ENCODE data around the gene ICE2. TPM values are rescaled to one million over a fixed set of nuclear protein-coding genes. Genes with fewer than 3 reads are reported as not detected.

The ICE2 gene
- total RNA-seq, 3 donors from 2014 or later = 28.5 to 40.7 (median 36.1) TPM

- peak in 1 of 2 donors; percentile 54 for DNase-seq (ENCODE audit: low spot score in 2 of 2)
- intact Hi-C loops (cut with DNase I; ENCODE audit: low total_unique reads) = no loop called here
- Histone ChIP-seq H3K36me3 (no peaks in the 10 kb centered on the region), H3K4me1 (peaks cover 20 to 64% of the 10 kb centered on the region in 2 donors), H3K27me3 (no peaks in the 10 kb centered on the region), H3K4me3 (peak overlapping the region in 2 of 3 donors; percentile 12 to 53), H3K27ac (peak overlapping the region; percentile 91 to 99), H3K9me3 (no peaks in the 10 kb centered on the region)
- TF ChIP-seq CTCF (IDR thresholded peaks at IDR 0.05) = no peak
- TF ChIP-seq POLR2AphosphoS5 (IDR thresholded peaks at IDR 0.05) = peak in 2 of 3 donors; percentile 15 to 50
- no peak for TF ChIP-seq POLR2A (IDR thresholded peaks at IDR 0.05)
Measured at GRCh38 chr15:60390871-60391501, 88.0 kb downstream of the ICE2 start.

GRCh38 chr15:60390231-60390630 lies 88.7 kb downstream of the ICE2 start:
- Histone ChIP-seq H3K4me3 (peak overlapping the region in 2 of 3 donors; percentile 12 to 53), H3K27me3 (no peaks in the 10 kb centered on the region), H3K36me3 (no peaks in the 10 kb centered on the region), H3K27ac (peak overlapping the region; percentile 91 to 99), H3K9me3 (no peaks in the 10 kb centered on the region), H3K4me1 (peaks cover 13 to 61% of the 10 kb centered on the region in 2 donors)
- no peak for DNase-seq (ENCODE audit: low spot score in 2 of 2)
- no peak for TF ChIP-seq POLR2A (IDR thresholded peaks at IDR 0.05)
- no peak for TF ChIP-seq POLR2AphosphoS5 (IDR thresholded peaks at IDR 0.05)
- no peak for TF ChIP-seq CTCF (IDR thresholded peaks at IDR 0.05)
- intact Hi-C loops (cut with DNase I; ENCODE audit: low total_unique reads) = no loop called here

GRCh38 chr15:60389261-60390077 lies 89.5 kb downstream of the ICE2 start:
- Histone ChIP-seq H3K4me3 (peak overlapping the region in 2 of 3 donors; percentile 10 to 53), H3K4me1 (peaks cover 9 to 54% of the 10 kb centered on the region in 2 donors), H3K36me3 (no peaks in the 10 kb centered on the region), H3K27me3 (no peaks in the 10 kb centered on the region), H3K27ac (peak overlapping the region; percentile 91 to 99), H3K9me3 (no peaks in the 10 kb centered on the region)
- intact Hi-C loops (cut with DNase I; ENCODE audit: low total_unique reads) = no loop called here
- no peak for DNase-seq (ENCODE audit: low spot score in 2 of 2)
- TF ChIP-seq POLR2A (IDR thresholded peaks at IDR 0.05) = no peak
- no peak for TF ChIP-seq POLR2AphosphoS5 (IDR thresholded peaks at IDR 0.05)
- no peak for TF ChIP-seq CTCF (IDR thresholded peaks at IDR 0.05)

GRCh38 chr15:60387321-60387720 lies 91.6 kb downstream of the ICE2 start:
- Histone ChIP-seq H3K36me3 (no peaks in the 10 kb centered on the region), H3K4me3 (no peak overlapping the region), H3K4me1 (peaks cover 4 to 45% of the 10 kb centered on the region in 2 donors), H3K27me3 (no peaks in the 10 kb centered on the region), H3K27ac (peak overlapping the region; percentile 65 to 99), H3K9me3 (no peaks in the 10 kb centered on the region)
- DNase-seq (ENCODE audit: low spot score in 2 of 2) = no peak
- no peak for TF ChIP-seq POLR2A (IDR thresholded peaks at IDR 0.05)
- no peak for TF ChIP-seq POLR2AphosphoS5 (IDR thresholded peaks at IDR 0.05)
- TF ChIP-seq CTCF (IDR thresholded peaks at IDR 0.05) = no peak
- intact Hi-C loops (cut with DNase I; ENCODE audit: low total_unique reads) = no loop called here

GRCh38 chr15:60386615-60387014 lies 92.3 kb downstream of the ICE2 start:
- peak overlapping the region; percentile 65 to 99 for H3K27ac ChIP-seq

More at GRCh38 chr15:60386615-60387014, 92.3 kb downstream of the ICE2 start:
- no peaks in the 10 kb centered on the region for H3K9me3 ChIP-seq
- no peak overlapping the region for H3K4me3 ChIP-seq
- peaks cover 4 to 40% of the 10 kb centered on the region in 2 donors for H3K4me1 ChIP-seq
- DNase-seq (ENCODE audit: low spot score in 2 of 2) = no peak
- no peaks in the 10 kb centered on the region for H3K36me3 ChIP-seq
- TF ChIP-seq POLR2AphosphoS5 (IDR thresholded peaks at IDR 0.05) = no peak
- no peak for TF ChIP-seq POLR2A (IDR thresholded peaks at IDR 0.05)
- TF ChIP-seq CTCF (IDR thresholded peaks at IDR 0.05) = no peak
- intact Hi-C loops (cut with DNase I; ENCODE audit: low total_unique reads) = no loop called here
- no peaks in the 10 kb centered on the region for H3K27me3 ChIP-seq

Measured in breast epithelium (tissue), 4 donors.